GM19397 (cell line): ENCODE data around the gene CEBPB.
A peak's percentile ranks its signal among the peaks of the same experiment; 100 is the strongest.
"Not testable (repeated sequence)": the region's sequence is repeated elsewhere in the genome, so short reads cannot be mapped to it uniquely, and the experiment has no call there.

Source experiments
- ATAC-seq: cut with Tn5 transposase; IDR thresholded peaks from one replicate; pipeline ENCODE4 v1.9.1; 2021; ENCODE audit warnings: mild to moderate bottlenecking, moderate library complexity; ENCODE audit not compliant: unreplicated experiment

CEBPB gene

GRCh38 chr20:50190251-50191064 lies at the start of gene CEBPB:
Gene CEBPB (plus strand): TSS chr20:50190830. CDS start chr20:50191034, 204 bp downstream.
- ATAC-seq = no peak

GRCh38 chr20:50141018-50141675 lies 49.5 kb upstream of the CEBPB start:
- ATAC-seq = no peak

GRCh38 chr20:50141811-50142561 lies 48.6 kb upstream of the CEBPB start:
- ATAC-seq = no peak

- ATAC-seq = no peak
Measured at GRCh38 chr20:50142812-50143211, 47.8 kb upstream of the CEBPB start.

- no peak for ATAC-seq
Measured at GRCh38 chr20:50144362-50144761, 46.3 kb upstream of the CEBPB start.

- ATAC-seq = no peak
Measured at GRCh38 chr20:50145566-50145965, 45.1 kb upstream of the CEBPB start.

GRCh38 chr20:50146214-50146613 lies 44.4 kb upstream of the CEBPB start:
- ATAC-seq = no peak

GRCh38 chr20:50146732-50147662 lies 43.6 kb upstream of the CEBPB start:
- peak; percentile 71 for ATAC-seq

- no peak for ATAC-seq
Measured at GRCh38 chr20:50149481-50150254, 41.0 kb upstream of the CEBPB start.

GRCh38 chr20:50151034-50151743 lies 39.4 kb upstream of the CEBPB start:
- no peak for ATAC-seq

GRCh38 chr20:50152394-50153152 lies 38.1 kb upstream of the CEBPB start:
- no peak for ATAC-seq

- ATAC-seq = no peak
Measured at GRCh38 chr20:50153153-50153499, 37.5 kb upstream of the CEBPB start.

GRCh38 chr20:50153500-50154377 lies 36.9 kb upstream of the CEBPB start, which contains the start of gene PEDS1:
Gene PEDS1 (minus strand): TSS chr20:50153723. CDS start chr20:50153637, 86 bp downstream.
- peak; percentile 97 for ATAC-seq

- ATAC-seq = not testable (repeated sequence)
Measured at GRCh38 chr20:50161494-50161893, 29.1 kb upstream of the CEBPB start.

- no peak for ATAC-seq
Measured at GRCh38 chr20:50163570-50164317, 26.9 kb upstream of the CEBPB start.

- peak; percentile 84 for ATAC-seq
Measured at GRCh38 chr20:50165684-50166554, 24.7 kb upstream of the CEBPB start.
